Spleen (tissue), 7 donors: ENCODE data around the gene ARHGAP25.

Source experiments
- CTCF ChIP-seq, 11 experiments: fragments of 200-600 bp in 7 of 11; fragments of 450-650 bp in 4 of 11; sonication (generic) in 4 of 11; IDR thresholded peaks in 8 of 11; conservative IDR thresholded peaks in 3 of 11; 1 replicate in 7 of 11; 2 replicates in 4 of 11; pipeline versions ENCODE4 v1.4.0 to v1.8.0; 2016 to 2021; ENCODE audit warnings: antibody characterized with exemption in 11 of 11, inconsistent platforms in 4 of 11, mild to moderate bottlenecking in 1 of 11
- POLR2A ChIP-seq, 3 donors: fragments of 450-650 bp; IDR thresholded peaks; one replicate each; pipeline ENCODE4 v1.5.1; 2017; ENCODE audit warnings: antibody characterized with exemption in 3 of 3, mild to moderate bottlenecking in 1 of 3
- POLR2AphosphoS5 ChIP-seq, 3 donors: sonication (generic); formaldehyde crosslinking; IDR thresholded peaks; one replicate each; pipeline ENCODE4 v1.5.1; 2017; ENCODE audit warnings: antibody characterized with exemption in 3 of 3
- donor health status: DM: no; HTN: no; CAD: no; lungs with moderate emphysema.
- donor health status: DM: no; HTN: no; CAD: no.
- donor health status: DM: no; HTN: no; CAD: no.

GRCh38 chr2:68791914-68792313 is 57.3 kb downstream of the ARHGAP25 start:
- TF ChIP-seq CTCF (IDR thresholded peaks at IDR 0.05 in 8 of 11, conservative IDR thresholded peaks at IDR 0.05 in 3 of 11) = no peak
- TF ChIP-seq POLR2A (IDR thresholded peaks at IDR 0.05) = no peak
- no peak for TF ChIP-seq POLR2AphosphoS5 (IDR thresholded peaks at IDR 0.05)
